ENCODE measurements around the gene TRMT1. TPM values are rescaled to one million over a fixed set of nuclear protein-coding genes. Genes with fewer than 3 reads are reported as not detected.

Gene TRMT1
- total and polyA plus RNA-seq, 4 experiments from 2014 or later, result 18.0 to 78.4 (median 47.8) TPM

DNA sequence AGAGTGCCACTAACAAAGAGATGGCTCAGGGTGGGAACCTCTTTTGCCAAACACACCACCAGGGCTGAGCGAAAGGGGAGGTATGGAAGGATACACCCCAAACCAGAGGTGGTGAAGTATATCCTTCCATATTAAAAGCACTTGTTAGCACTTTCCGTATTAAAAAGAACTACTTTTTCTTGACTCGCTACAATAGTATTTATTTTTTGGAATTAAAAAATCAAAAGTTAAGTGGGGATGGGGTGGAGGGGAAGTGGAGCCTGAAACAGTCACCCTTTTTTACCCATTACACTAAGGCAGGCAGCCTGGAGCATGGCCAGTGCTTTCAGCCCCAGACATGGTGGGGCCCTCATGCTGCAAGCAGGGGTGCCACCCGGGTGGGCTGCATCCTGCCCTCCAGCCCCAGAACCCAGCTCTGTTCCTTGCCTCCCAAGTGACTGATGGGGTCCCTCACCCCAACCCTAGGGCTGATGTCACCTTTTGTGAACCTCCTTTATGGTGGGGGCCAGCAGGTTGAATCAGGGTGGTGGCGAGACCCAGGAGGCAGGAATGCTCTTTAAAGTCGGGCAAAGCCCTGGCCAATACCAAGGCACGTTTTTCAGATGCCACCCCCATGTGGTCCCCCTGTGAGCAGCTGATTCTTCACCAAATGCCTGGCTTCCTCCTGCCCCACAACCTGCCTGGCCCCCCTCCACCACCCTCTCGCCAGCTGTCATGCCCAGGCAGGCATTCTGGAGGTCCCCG, 44.9 kb downstream of the TRMT1 start:
- Histone ChIP-seq H3K4me1 (ENCODE audit: insufficient read depth, low read length) (no peaks in the 10 kb centered on the region), H3K27me3 (ENCODE audit: insufficient read depth, low read length) (no peaks in the 10 kb centered on the region), H3K9me3 (ENCODE audit: control insufficient read depth in 1 of 2, low read length in 2 of 2) (no peaks in the 10 kb centered on the region), H3K4me3 (ENCODE audit: low read length in 2 of 2) (no peak overlapping the region), H3K27ac (ENCODE audit: low read depth, low read length) (no peak overlapping the region), H3K36me3 (ENCODE audit: insufficient read depth, low read length) (no peaks in the 10 kb centered on the region)
- no peak overlapping the region for H3K27ac Mint-ChIP-seq
- no peaks in the 10 kb centered on the region for H3K9me3 Mint-ChIP-seq
- CTCF ChIA-PET (ENCODE audit: partially characterized antibody), result interaction anchor here (1.1 kb wide), 1 partner anchor 10 kb away, joined by 5 read pairs; no protein-coding TSS in a partner anchor
- no peak overlapping the region for H3K4me3 Mint-ChIP-seq
- H3K27me3 Mint-ChIP-seq, result peaks cover 0 to 1% of the 10 kb centered on the region in 2 donors
- POLR2A ChIA-PET (ENCODE audit: partially characterized antibody), result no interaction called here
- intact Hi-C loops (cut with micrococcal nuclease), result no loop called here
- H3K4me1 Mint-ChIP-seq, result no peaks in the 10 kb centered on the region
- DNase-seq, result no peak
- no peaks in the 10 kb centered on the region for H3K36me3 Mint-ChIP-seq

DNA sequence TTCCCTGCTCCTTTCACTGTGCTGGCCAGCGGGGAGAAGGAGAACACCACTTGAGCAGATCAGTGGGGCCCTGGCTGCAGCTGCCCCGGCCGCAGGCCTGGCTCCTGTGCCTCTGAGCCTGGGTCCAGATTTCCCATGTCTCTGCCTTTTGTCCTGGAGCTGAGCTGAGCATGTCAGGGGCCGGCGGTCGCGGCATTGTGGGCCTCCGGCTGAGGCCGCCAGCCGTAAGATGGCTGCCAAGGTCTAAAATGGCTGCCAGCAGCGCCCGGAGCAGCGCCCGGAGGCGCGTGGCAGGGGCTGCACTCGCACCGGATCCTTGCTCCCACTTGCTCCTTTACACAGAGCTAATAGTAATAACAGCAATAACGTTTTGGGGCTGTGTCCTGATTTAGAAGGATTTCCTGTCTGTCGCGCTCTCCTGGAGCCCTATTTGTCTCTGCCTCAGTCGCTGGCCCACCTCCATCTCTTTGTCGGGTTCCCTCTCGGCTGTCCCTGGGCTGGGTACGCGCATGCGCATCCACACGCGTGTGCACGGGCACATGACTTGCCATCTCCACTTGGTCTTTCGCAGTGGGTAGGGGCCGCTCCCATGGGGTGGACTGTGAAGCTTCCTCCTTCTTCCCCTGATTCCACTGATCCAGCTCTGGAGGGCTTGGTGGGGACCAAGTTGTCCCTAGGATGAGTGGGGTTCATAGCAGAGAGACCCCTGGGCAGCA, 46.0 kb downstream of the TRMT1 start:
- Histone ChIP-seq H3K27me3 (ENCODE audit: insufficient read depth, low read length) (no peaks in the 10 kb centered on the region), H3K36me3 (ENCODE audit: insufficient read depth, low read length) (no peaks in the 10 kb centered on the region), H3K9me3 (ENCODE audit: control insufficient read depth in 1 of 2, low read length in 2 of 2) (no peaks in the 10 kb centered on the region), H3K4me1 (ENCODE audit: insufficient read depth, low read length) (no peaks in the 10 kb centered on the region), H3K27ac (ENCODE audit: low read depth, low read length) (no peak overlapping the region), H3K4me3 (ENCODE audit: low read length in 2 of 2) (no peak overlapping the region)
- no peak overlapping the region for H3K4me3 Mint-ChIP-seq
- H3K4me1 Mint-ChIP-seq, result no peaks in the 10 kb centered on the region
- H3K9me3 Mint-ChIP-seq, result no peaks in the 10 kb centered on the region
- intact Hi-C loops (cut with micrococcal nuclease), result no loop called here
- CTCF ChIA-PET (ENCODE audit: partially characterized antibody), result interaction anchor here (1.1 to 1.2 kb wide), 2 partner anchors 9 to 10 kb away, joined by 5 read pairs; no protein-coding TSS in a partner anchor
- H3K27me3 Mint-ChIP-seq, result peaks cover 0 to 1% of the 10 kb centered on the region in 2 donors
- no peaks in the 10 kb centered on the region for H3K36me3 Mint-ChIP-seq
- H3K27ac Mint-ChIP-seq, result peak overlapping the region in 1 of 7 donors; percentile 53
- POLR2A ChIA-PET (ENCODE audit: partially characterized antibody), result no interaction called here
- no peak for DNase-seq

DNA sequence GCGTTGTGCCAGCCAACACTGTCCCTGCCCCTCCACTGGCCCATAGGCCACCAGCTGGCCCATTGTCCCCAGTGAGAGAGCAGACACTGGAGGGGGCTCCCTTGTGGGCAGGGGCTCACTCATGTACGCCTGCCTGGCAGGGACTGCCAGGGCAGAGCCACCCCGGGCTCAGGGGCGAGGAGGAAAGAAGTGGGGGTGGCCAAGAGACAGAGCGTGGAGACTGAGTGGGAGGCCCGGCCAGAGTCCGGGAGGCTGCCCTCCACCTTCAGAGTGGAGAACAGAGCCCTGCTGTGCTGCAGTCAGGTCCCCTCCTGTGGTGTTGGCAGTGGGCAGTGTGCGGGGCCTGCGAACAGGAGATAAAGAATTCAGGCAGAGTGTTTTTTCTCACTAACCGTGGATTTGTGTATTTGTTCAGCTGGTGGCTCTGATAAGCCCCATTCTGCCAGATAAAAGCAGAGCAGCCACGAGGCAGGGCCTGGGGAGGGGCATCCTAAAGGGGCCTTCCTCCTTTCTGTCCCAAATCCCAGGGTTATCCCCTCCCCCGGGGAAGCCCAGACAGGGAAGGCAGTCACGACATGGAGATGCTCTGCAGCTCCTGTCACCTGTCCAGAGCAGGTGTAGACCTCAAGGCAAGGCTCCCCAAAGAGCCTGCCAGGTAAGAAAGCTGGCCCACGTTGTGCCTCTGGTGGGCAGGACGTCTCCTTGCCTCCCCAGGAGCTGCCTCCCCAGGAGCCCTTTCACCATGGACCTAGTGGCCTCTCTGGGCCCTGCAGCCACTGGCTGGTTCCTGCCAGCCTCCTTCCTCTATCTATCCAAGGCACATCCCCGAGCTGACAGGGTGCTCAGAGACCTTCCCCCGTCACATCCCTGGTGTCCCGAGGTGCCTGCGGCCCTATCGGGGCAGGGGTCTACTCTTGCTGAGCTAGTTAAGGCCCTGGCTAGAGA, 46.9 kb downstream of the TRMT1 start:
- no peaks in the 10 kb centered on the region for H3K27me3 ChIP-seq (ENCODE audit: insufficient read depth, low read length)
- H3K9me3 ChIP-seq (ENCODE audit: control insufficient read depth in 1 of 2, low read length in 2 of 2), result no peaks in the 10 kb centered on the region
- intact Hi-C loops (cut with micrococcal nuclease), result no loop called here
- H3K27me3 Mint-ChIP-seq, result peaks cover 0 to 1% of the 10 kb centered on the region in 2 donors
- no peaks in the 10 kb centered on the region for H3K4me1 ChIP-seq (ENCODE audit: insufficient read depth, low read length)
- no peak for DNase-seq
- H3K27ac ChIP-seq (ENCODE audit: low read depth, low read length), result no peak overlapping the region
- H3K4me1 Mint-ChIP-seq, result no peaks in the 10 kb centered on the region
- peak overlapping the region in 2 of 7 donors; percentile 60 for H3K27ac Mint-ChIP-seq
- CTCF ChIA-PET (ENCODE audit: partially characterized antibody), result interaction anchor here (1.2 kb wide), 1 partner anchor 9 kb away, joined by 5 read pairs; no protein-coding TSS in a partner anchor
- H3K4me3 Mint-ChIP-seq, result no peak overlapping the region
- no peaks in the 10 kb centered on the region for H3K9me3 Mint-ChIP-seq
- POLR2A ChIA-PET (ENCODE audit: partially characterized antibody), result no interaction called here
- H3K36me3 Mint-ChIP-seq, result no peaks in the 10 kb centered on the region
- no peak overlapping the region for H3K4me3 ChIP-seq (ENCODE audit: low read length in 2 of 2)
- H3K36me3 ChIP-seq (ENCODE audit: insufficient read depth, low read length), result no peaks in the 10 kb centered on the region

DNA sequence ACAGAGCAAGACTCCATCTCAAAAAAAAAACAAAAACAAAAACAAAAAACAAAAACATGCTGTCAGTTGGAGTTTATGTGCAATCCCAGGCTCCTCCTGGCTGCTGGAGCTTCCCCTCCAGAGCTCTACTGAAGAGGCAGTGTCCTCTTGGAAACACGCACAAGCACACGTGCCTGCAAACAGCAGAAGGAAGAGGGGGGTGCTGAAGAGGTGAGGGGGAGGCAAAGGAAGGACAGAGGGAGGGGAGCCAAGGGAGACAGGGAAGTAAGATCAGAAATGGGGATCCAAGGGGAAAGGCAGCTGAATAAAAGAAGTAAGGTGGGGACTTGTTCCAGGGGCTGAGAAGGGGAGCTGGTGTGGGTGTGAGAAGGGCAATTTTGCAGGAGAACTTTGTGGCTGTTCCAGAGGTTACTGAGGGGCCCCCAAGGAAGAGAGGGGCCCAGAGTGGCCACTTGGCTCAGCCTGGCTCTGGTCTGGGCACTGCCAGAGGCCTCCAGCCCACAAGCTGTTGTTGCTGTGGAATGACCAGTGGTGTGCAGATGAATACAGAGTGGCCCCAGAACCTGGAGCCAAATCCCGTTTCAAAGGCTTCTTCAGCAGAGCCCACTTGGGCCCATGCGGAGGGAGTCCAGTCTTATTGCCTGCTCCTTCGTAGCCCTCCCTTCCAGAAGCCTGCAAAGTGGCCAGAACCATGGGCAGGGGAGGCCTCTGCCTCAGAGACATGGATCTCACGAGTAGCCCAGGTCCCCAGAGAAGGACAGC, 48.3 kb downstream of the TRMT1 start:
- Mint-ChIP-seq H3K9me3 (no peaks in the 10 kb centered on the region), H3K4me3 (no peak overlapping the region), H3K27ac (peak overlapping the region in 1 of 7 donors; percentile 10), H3K27me3 (peaks cover 3 to 5% of the 10 kb centered on the region in 2 donors), H3K36me3 (no peaks in the 10 kb centered on the region), H3K4me1 (no peaks in the 10 kb centered on the region)
- POLR2A ChIA-PET (ENCODE audit: partially characterized antibody), result no interaction called here
- Histone ChIP-seq H3K4me3 (ENCODE audit: low read length in 2 of 2) (no peak overlapping the region), H3K4me1 (ENCODE audit: insufficient read depth, low read length) (no peaks in the 10 kb centered on the region), H3K9me3 (ENCODE audit: control insufficient read depth in 1 of 2, low read length in 2 of 2) (no peaks in the 10 kb centered on the region), H3K27me3 (ENCODE audit: insufficient read depth, low read length) (no peaks in the 10 kb centered on the region), H3K36me3 (ENCODE audit: insufficient read depth, low read length) (no peaks in the 10 kb centered on the region), H3K27ac (ENCODE audit: low read depth, low read length) (no peak overlapping the region)
- intact Hi-C loops (cut with micrococcal nuclease), result no loop called here
- DNase-seq, result no peak
- CTCF ChIA-PET (ENCODE audit: partially characterized antibody), result interaction anchor here (0.6 kb wide), 1 partner anchor 145 kb away, joined by 3 read pairs; no protein-coding TSS in a partner anchor

DNA sequence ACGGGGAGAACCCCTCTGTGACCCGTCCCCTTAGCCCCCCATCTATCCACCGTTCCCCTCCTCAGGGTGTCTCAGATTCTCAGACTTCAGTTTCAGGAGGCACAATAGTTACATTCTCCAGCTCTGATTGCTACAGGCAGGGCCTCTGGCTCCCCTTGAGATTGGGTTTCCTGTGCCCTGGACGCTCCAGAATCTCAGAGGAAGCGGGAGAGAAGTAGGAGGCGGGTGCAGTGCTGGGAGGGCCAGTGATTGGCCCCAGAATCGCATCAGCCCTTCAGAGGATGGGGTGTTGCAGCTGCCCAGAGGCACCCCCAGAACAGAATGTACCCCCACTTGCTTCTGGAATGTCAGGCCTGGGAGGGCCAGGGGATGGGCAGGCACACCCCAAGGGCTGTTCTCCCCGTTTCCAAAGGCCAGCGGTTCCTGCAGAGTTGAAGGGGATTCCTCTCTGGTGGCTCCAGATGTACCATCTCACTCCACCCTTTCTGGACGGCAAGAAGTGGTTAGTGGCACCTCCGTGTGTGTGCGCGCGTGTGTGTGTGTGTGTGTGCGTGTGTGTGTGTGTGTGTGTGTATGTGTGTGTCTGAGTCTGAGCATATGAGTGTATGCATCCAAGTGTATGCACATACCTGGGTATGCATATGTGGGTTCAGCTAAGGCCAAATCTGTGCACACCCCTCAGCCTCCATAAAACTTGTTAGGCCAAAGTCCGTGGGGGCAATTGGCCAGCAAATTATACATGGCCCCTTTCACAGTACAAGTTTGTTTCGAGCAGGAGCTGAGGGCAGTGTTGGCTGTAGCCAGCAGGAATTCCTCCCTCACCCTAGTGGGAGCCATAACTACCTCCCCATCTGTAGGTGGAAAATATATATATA, 49.4 kb downstream of the TRMT1 start:
- Histone ChIP-seq H3K27ac (ENCODE audit: low read depth, low read length) (no peak overlapping the region), H3K36me3 (ENCODE audit: insufficient read depth, low read length) (no peaks in the 10 kb centered on the region), H3K9me3 (ENCODE audit: control insufficient read depth in 1 of 2, low read length in 2 of 2) (no peaks in the 10 kb centered on the region), H3K27me3 (ENCODE audit: insufficient read depth, low read length) (no peaks in the 10 kb centered on the region), H3K4me1 (ENCODE audit: insufficient read depth, low read length) (no peaks in the 10 kb centered on the region), H3K4me3 (ENCODE audit: low read length in 2 of 2) (no peak overlapping the region)
- H3K27ac Mint-ChIP-seq, result no peak overlapping the region
- ChIA-PET POLR2A (ENCODE audit: partially characterized antibody) (no interaction called here), CTCF (ENCODE audit: partially characterized antibody) (interaction anchor here (0.6 kb wide), 1 partner anchor 147 kb away, joined by 3 read pairs; no protein-coding TSS in a partner anchor)
- intact Hi-C loops (cut with micrococcal nuclease), result no loop called here
- H3K4me3 Mint-ChIP-seq, result no peak overlapping the region
- no peaks in the 10 kb centered on the region for H3K36me3 Mint-ChIP-seq
- H3K9me3 Mint-ChIP-seq, result no peaks in the 10 kb centered on the region
- no peak for DNase-seq
- peaks cover 3 to 8% of the 10 kb centered on the region in 2 donors for H3K27me3 Mint-ChIP-seq
- no peaks in the 10 kb centered on the region for H3K4me1 Mint-ChIP-seq

DNA sequence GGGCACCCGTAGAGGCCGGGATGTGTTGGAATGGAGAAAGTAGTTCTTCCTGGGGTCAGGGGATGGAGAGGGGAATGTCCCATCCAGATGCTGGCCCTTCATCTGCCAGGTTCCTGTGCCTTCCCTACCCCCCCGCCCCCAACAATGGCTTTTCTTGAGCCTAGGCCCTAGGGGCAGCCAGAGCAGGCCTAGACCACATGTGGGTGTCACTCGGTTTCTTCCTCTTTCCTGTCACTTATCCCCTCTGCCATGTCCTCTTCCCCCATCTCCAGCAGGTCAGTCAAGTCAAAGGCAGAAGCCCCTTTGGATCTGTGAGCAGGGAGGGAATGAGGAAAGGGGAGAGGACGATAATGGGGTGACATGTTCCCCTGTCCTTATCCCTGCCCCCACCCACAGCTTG, 50.3 kb downstream of the TRMT1 start:
- Mint-ChIP-seq H3K9me3 (no peaks in the 10 kb centered on the region), H3K27ac (no peak overlapping the region), H3K4me1 (peaks cover 2 to 3% (median 3%) of the 10 kb centered on the region in 4 donors), H3K4me3 (no peak overlapping the region), H3K27me3 (peaks cover 3 to 13% of the 10 kb centered on the region in 2 donors), H3K36me3 (no peaks in the 10 kb centered on the region)
- CTCF ChIA-PET (ENCODE audit: partially characterized antibody), result interaction anchor here (0.8 to 10.0 kb wide), 2 partner anchors 28 to 87 kb away, joined by 3 to 248 read pairs; no protein-coding TSS in a partner anchor
- H3K4me1 ChIP-seq (ENCODE audit: insufficient read depth, low read length), result peaks cover 6% of the 10 kb centered on the region
- no peak for DNase-seq
- no peaks in the 10 kb centered on the region for H3K36me3 ChIP-seq (ENCODE audit: insufficient read depth, low read length)
- no peaks in the 10 kb centered on the region for H3K27me3 ChIP-seq (ENCODE audit: insufficient read depth, low read length)
- H3K9me3 ChIP-seq (ENCODE audit: control insufficient read depth in 1 of 2, low read length in 2 of 2), result no peaks in the 10 kb centered on the region
- intact Hi-C loops (cut with micrococcal nuclease), result no loop called here
- H3K4me3 ChIP-seq (ENCODE audit: low read length in 2 of 2), result no peak overlapping the region
- H3K27ac ChIP-seq (ENCODE audit: low read depth, low read length), result no peak overlapping the region
- POLR2A ChIA-PET (ENCODE audit: partially characterized antibody), result no interaction called here

Measured in CD4-positive, alpha-beta memory T cell (primary cell).